SK-N-SH (cell line): ENCODE data around the gene ANKRD44. TPM values are rescaled to one million over a fixed set of nuclear protein-coding genes. Genes with fewer than 3 reads are reported as not detected.
A peak's percentile ranks its signal among the peaks of the same experiment; 100 is the strongest.

Source experiments
- CTCF ChIA-PET: fragments of 300-600, 350-600 bp; formaldehyde crosslinking; extraction: SDS; loops from one replicate; lab custom pipeline; 2021; lab: Yijun Ruan, JAX
- POLR2A ChIA-PET: fragments of 350-600 bp; sonication (Branson Sonifier 250); formaldehyde crosslinking; extraction: SDS; loops from one replicate; lab custom pipeline; 2020; ENCODE audit warnings: antibody characterized with exemption, inconsistent platforms; lab: Yijun Ruan, JAX
- DNase-seq: peaks from one replicate; pipeline ENCODE4 v3.0.0; 2012
- H2AFZ ChIP-seq: fragments of 200-600 bp; sonication (generic); 2 replicates; pipeline ENCODE4 v1.8.1; 2016; ENCODE audit warnings: antibody characterized with exemption, mild to moderate bottlenecking, low read depth
- H3F3A ChIP-seq: fragments of 200-600 bp; sonication (generic); replicated peaks from 2 replicates; pipeline ENCODE3; 2016; ENCODE audit warnings: antibody characterized with exemption, mild to moderate bottlenecking; ENCODE audit not compliant: insufficient read depth
- H3K27ac ChIP-seq, 2 experiments: fragments of 200-500 bp in 1 of 2; fragments of 200-600 bp in 1 of 2; sonication (Bioruptor generic) in 1 of 2; sonication (generic), shearing (Covaris generic) in 1 of 2; 2 replicates each; pipeline versions ENCODE4 v1.5.1 to v1.6.1; 2014 to 2016; ENCODE audit warnings: low read depth in 2 of 2, inconsistent platforms in 1 of 2, low read length in 1 of 2, mild to moderate bottlenecking in 1 of 2, mixed read lengths in 1 of 2
- H3K27me3 ChIP-seq: fragments of 200-600 bp; sonication (generic), shearing (Covaris generic); 2 replicates; pipeline ENCODE4 v1.6.1; 2016; ENCODE audit warnings: mixed run types; ENCODE audit not compliant: insufficient read depth
- H3K36me3 ChIP-seq, 2 experiments: fragments of 200-500 bp in 1 of 2; fragments of 200-600 bp in 1 of 2; sonication (Bioruptor generic) in 1 of 2; sonication (generic) in 1 of 2; replicated peaks in 1 of 2; 2 replicates each; pipeline versions ENCODE3 to v1.5.1; 2014 to 2016; ENCODE audit warnings: low read length in 1 of 2, mild to moderate bottlenecking in 1 of 2; ENCODE audit not compliant: insufficient read depth in 2 of 2, control insufficient read depth in 1 of 2
- H3K4me1 ChIP-seq, 2 experiments: fragments of 200-500 bp in 1 of 2; fragments of 200-600 bp in 1 of 2; sonication (Bioruptor generic) in 1 of 2; sonication (generic), shearing (Covaris generic) in 1 of 2; 2 replicates each; pipeline versions ENCODE4 v1.5.1 to v1.6.1; 2014 to 2016; ENCODE audit warnings: low read depth in 1 of 2, low read length in 1 of 2, mixed run types in 1 of 2; ENCODE audit not compliant: insufficient read depth in 2 of 2, control insufficient read depth in 1 of 2
- H3K4me2 ChIP-seq: fragments of 200-600 bp; sonication (generic), shearing (Covaris generic); 2 replicates; pipeline ENCODE4 v1.6.1; 2017; ENCODE audit warnings: mixed run types
- H3K4me3 ChIP-seq, 2 experiments: fragments of 200-500 bp in 1 of 2; fragments of 200-600 bp in 1 of 2; sonication (Bioruptor generic) in 1 of 2; sonication (generic), shearing (Covaris generic) in 1 of 2; 2 replicates each; pipeline versions ENCODE4 v1.5.1 to v1.8.1; 2014 to 2016; ENCODE audit warnings: low read depth in 2 of 2, inconsistent platforms in 1 of 2, low read length in 1 of 2, mild to moderate bottlenecking in 1 of 2, mixed read lengths in 1 of 2, moderate library complexity in 1 of 2
- H3K79me2 ChIP-seq: fragments of 200-600 bp; sonication (generic); 2 replicates; pipeline ENCODE4 v1.8.1; 2017; ENCODE audit warnings: mild to moderate bottlenecking; ENCODE audit not compliant: insufficient read depth
- H3K9ac ChIP-seq: fragments of 200-600 bp; sonication (generic); 2 replicates; pipeline ENCODE4 v1.6.1; 2017; ENCODE audit warnings: mixed run types
- H3K9me2 ChIP-seq: fragments of 200-600 bp; sonication (generic); 2 replicates; pipeline ENCODE4 v1.6.1; 2017; ENCODE audit warnings: mixed run types
- H3K9me3 ChIP-seq: fragments of 200-600 bp; sonication (generic); 2 replicates; pipeline ENCODE4 v1.6.1; 2017; ENCODE audit warnings: mixed run types, mild to moderate bottlenecking, moderate library complexity
- H4K20me1 ChIP-seq: fragments of 200-600 bp; sonication (generic); 2 replicates; pipeline ENCODE4 v1.6.1; 2017; ENCODE audit warnings: mild to moderate bottlenecking, mixed run types; ENCODE audit not compliant: insufficient read depth
- CHD2 ChIP-seq: fragments of 150-350 bp; IDR thresholded peaks from 2 replicates; pipeline ENCODE4 v1.6.1; 2018; ENCODE audit warnings: low read length; ENCODE audit not compliant: partially characterized antibody
- CTCF ChIP-seq: fragments of 200-600 bp; sonication (generic); IDR thresholded peaks from 2 replicates; pipeline ENCODE4 v1.6.1; 2017; ENCODE audit warnings: antibody characterized with exemption, mild to moderate bottlenecking, moderate library complexity
- ELF1 ChIP-seq: IDR thresholded peaks from 2 replicates; pipeline ENCODE4 v1.4.0; 2012
- EP300 ChIP-seq, 2 experiments: IDR thresholded peaks; 2 replicates each; pipeline versions ENCODE4 v1.4.0 to v1.6.1; 2012; ENCODE audit warnings: borderline replicate concordance in 1 of 2, low read depth in 1 of 2, low read length in 1 of 2
- FOXM1 ChIP-seq: IDR thresholded peaks from 2 replicates; pipeline ENCODE4 v1.4.0; 2012; ENCODE audit warnings: low read depth, mild to moderate bottlenecking
- GABPA ChIP-seq: IDR thresholded peaks from 2 replicates; pipeline ENCODE4 v1.4.0; 2012; ENCODE audit warnings: low read depth, mild to moderate bottlenecking
- IRF3 ChIP-seq: fragments of 150-350 bp; IDR thresholded peaks from 2 replicates; pipeline ENCODE4 v1.6.1; 2016; ENCODE audit warnings: mild to moderate bottlenecking, low read depth, low read length
- JUND ChIP-seq: IDR thresholded peaks from 2 replicates; pipeline ENCODE4 v1.4.0; 2012
- MEF2A ChIP-seq: IDR thresholded peaks from 2 replicates; pipeline ENCODE4 v1.4.0; 2012; ENCODE audit warnings: low read depth, borderline replicate concordance
- NFIC ChIP-seq: IDR thresholded peaks from 2 replicates; pipeline ENCODE4 v1.4.0; 2012; ENCODE audit warnings: borderline replicate concordance
- NRF1 ChIP-seq: IDR thresholded peaks from 2 replicates; pipeline ENCODE4 v1.6.1; 2012; ENCODE audit warnings: low read depth, mild to moderate bottlenecking, low read length
- PBX3 ChIP-seq: IDR thresholded peaks from 2 replicates; pipeline ENCODE4; 2012
- RAD21 ChIP-seq: IDR thresholded peaks from 2 replicates; pipeline ENCODE4 v1.6.1; 2012; ENCODE audit warnings: mild to moderate bottlenecking, low read length
- RFX5 ChIP-seq: IDR thresholded peaks from 2 replicates; pipeline ENCODE4 v1.6.1; 2012; ENCODE audit warnings: mild to moderate bottlenecking, improper control_type of control experiment, low read length
- SIN3A ChIP-seq: IDR thresholded peaks from 2 replicates; pipeline ENCODE4 v1.6.1; 2012; ENCODE audit warnings: low read depth, mild to moderate bottlenecking, low read length, moderate library complexity, borderline replicate concordance
- SMC3 ChIP-seq: IDR thresholded peaks from 2 replicates; pipeline ENCODE4 v1.6.1; 2012; ENCODE audit warnings: low read depth, low read length, improper control_type of control experiment
- TCF12 ChIP-seq: IDR thresholded peaks from 2 replicates; pipeline ENCODE4 v1.4.0; 2012
- USF1 ChIP-seq: IDR thresholded peaks from 2 replicates; pipeline ENCODE4 v1.4.0; 2012; ENCODE audit warnings: low read depth, borderline replicate concordance
- YY1 ChIP-seq: IDR thresholded peaks from 2 replicates; pipeline ENCODE4 v1.4.0; 2012; ENCODE audit warnings: low read depth, mild to moderate bottlenecking
- WGBS: methylation state at CpG from one replicate; pipeline ENCODE4 v1.1.6; 2017; ENCODE audit warnings: low lambda C conversion rate; 5-methylcytosine and 5-hydroxymethylcytosine counted together
- polyA plus RNA-seq, 3 experiments: library from polyadenylated mRNA; depleted of rRNA; stranded (reverse); fragments of >200 nt; gene quantifications; 2 replicates each; pipeline ENCODE4 v1.2.3, GENCODE V29; 2012

ANKRD44 gene
- polyA plus RNA-seq, 1 of the 3 experiments (the other 2 are of a cell fraction), result 12.5 TPM

GRCh38 chr2:197249381-197250083 is 61.0 kb downstream of the ANKRD44 start:
- Histone ChIP-seq H3K9me3 (no peaks in the 10 kb centered on the region), H3K79me2 (no peaks in the 10 kb centered on the region), H3K4me1 (peaks cover 7 to 36% of the 10 kb centered on the region in 2 experiments; a peak in 2 of 4 replicates), H3K9ac (no peak overlapping the region), H3K9me2 (no peaks in the 10 kb centered on the region), H3K4me2 (no peak overlapping the region), H3K27me3 (no peaks in the 10 kb centered on the region), H3F3A (peaks cover 4% of the 10 kb centered on the region), H3K27ac (peak overlapping the region in 1 of 2 experiments; percentile 75; a peak in 2 of 4 replicates), H4K20me1 (no peaks in the 10 kb centered on the region), H3K4me3 (no peak overlapping the region)
- WGBS, result 94% methylated on average over 3 of the region's 3 CpGs
- DNase-seq, result no peak
- ChIA-PET CTCF (interaction anchor here (0.8 to 2.0 kb wide), 5 partner anchors 12 to 111 kb away, joined by 3 to 10 read pairs (median 3); no protein-coding TSS in a partner anchor), POLR2A (no interaction called here)
- no peak for TF ChIP-seq FOXM1
- no peak for TF ChIP-seq PBX3
- TF ChIP-seq, all 33 proteins: peak for 0
- Histone ChIP-seq H2AFZ (no peak overlapping the region), H3K36me3 (no peaks in the 10 kb centered on the region)

- Histone ChIP-seq H3K4me1 (peaks cover 7 to 35% of the 10 kb centered on the region in 2 experiments; a peak in 2 of 4 replicates), H3K27me3 (no peaks in the 10 kb centered on the region), H3K4me3 (no peak overlapping the region; a peak in 1 of 4 replicates), H3K36me3 (no peaks in the 10 kb centered on the region), H3K4me2 (no peak overlapping the region), H3F3A (peaks cover 4% of the 10 kb centered on the region), H3K9me3 (no peaks in the 10 kb centered on the region), H3K9me2 (no peaks in the 10 kb centered on the region), H3K27ac (peak overlapping the region in 1 of 2 experiments; percentile 94; a peak in 2 of 4 replicates), H4K20me1 (no peaks in the 10 kb centered on the region), H2AFZ (no peak overlapping the region), H3K9ac (no peak overlapping the region), H3K79me2 (no peaks in the 10 kb centered on the region)
- ChIA-PET CTCF (interaction anchor here (0.8 kb wide), 2 partner anchors 13 to 57 kb away, joined by 3 read pairs; no protein-coding TSS in a partner anchor), POLR2A (no interaction called here)
- TF ChIP-seq GABPA (no peak), ELF1 (no peak), RAD21 (no peak), TCF12 (no peak), CTCF (no peak), SIN3A (no peak), PBX3 (no peak), MEF2A (no peak), SMC3 (no peak), IRF3 (no peak), YY1 (no peak), RFX5 (no peak), USF1 (no peak), NRF1 (no peak), NFIC (no peak), JUND (no peak), EP300 (IDR thresholded peaks at IDR 0.05; ENCODE audit: borderline replicate concordance in 1 of 2, low read depth in 1 of 2, low read length in 1 of 2) (no peak), CHD2 (no peak)
- WGBS, result 83% methylated on average over 3 of the region's 3 CpGs
- DNase-seq, result no peak
Observed at GRCh38 chr2:197248623-197249022, 62.0 kb downstream of the ANKRD44 start.
